Pulmonary artery endothelial cell (primary cell): ENCODE measurements around the gene FCRLA. TPM values are rescaled to one million over a fixed set of nuclear protein-coding genes. Genes with fewer than 3 reads are reported as not detected.
"Not testable (repeated sequence)": the region's sequence is repeated elsewhere in the genome, so short reads cannot be mapped to it uniquely, and the experiment has no call there.

Experiments
- DNase-seq: peaks from one replicate; pipeline ENCODE4 v3.0.0-alpha.2; 2011; ENCODE audit warnings: low read depth, low spot score
- total RNA-seq: library from RNA; depleted of rRNA; stranded (reverse); fragments of >200 nt; gene quantifications from 2 replicates; pipeline ENCODE4 v1.2.3, GENCODE V29; 2014

The FCRLA gene, protein sequence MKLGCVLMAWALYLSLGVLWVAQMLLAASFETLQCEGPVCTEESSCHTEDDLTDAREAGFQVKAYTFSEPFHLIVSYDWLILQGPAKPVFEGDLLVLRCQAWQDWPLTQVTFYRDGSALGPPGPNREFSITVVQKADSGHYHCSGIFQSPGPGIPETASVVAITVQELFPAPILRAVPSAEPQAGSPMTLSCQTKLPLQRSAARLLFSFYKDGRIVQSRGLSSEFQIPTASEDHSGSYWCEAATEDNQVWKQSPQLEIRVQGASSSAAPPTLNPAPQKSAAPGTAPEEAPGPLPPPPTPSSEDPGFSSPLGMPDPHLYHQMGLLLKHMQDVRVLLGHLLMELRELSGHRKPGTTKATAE
- total RNA-seq, result not detected in 2 replicates

DNA sequence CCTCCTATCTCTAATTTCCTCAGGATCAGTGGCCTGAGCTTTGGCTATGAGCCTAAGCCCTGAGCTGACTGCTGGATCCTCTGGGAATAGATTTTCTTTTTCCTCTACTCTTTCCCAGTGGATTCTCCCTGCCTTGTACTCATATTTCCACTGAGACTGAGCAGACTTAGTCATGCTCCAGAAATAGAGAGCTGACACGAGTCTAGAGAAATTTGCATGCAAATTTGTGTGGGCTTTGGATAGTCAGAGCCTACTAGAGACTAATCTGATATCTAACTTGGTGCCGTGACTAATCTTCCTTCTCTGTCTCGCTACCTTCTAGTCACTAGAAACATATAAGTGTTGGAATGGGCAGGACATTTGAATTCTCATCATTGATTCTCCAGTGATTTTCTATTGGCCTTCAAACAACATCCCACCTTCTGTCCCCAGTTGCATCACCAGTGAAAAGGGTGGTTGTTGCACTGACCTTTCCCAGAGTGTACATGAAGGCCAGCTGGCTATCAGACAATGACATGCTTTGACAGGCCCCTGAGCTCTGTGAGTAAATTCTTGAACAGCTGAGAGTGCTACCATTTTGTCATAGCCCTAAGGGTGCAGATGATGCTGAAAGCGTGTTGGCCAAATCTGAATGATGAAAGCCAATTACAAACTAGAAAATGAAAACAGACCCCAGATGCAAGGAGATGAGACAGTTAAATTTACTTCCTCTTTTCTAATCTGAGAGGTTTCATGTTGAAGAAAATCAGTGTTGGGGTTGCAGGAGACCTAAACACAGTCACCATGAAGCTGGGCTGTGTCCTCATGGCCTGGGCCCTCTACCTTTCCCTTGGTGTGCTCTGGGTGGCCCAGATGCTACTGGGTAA, at the start of gene FCRLA:
Gene FCRLA, plus strand, starts transcription at position 748 of the 866 bp plus-strand sequence. Its CDS starts 36 bp downstream, at position 784.
- DNase-seq, result no peak

DNA sequence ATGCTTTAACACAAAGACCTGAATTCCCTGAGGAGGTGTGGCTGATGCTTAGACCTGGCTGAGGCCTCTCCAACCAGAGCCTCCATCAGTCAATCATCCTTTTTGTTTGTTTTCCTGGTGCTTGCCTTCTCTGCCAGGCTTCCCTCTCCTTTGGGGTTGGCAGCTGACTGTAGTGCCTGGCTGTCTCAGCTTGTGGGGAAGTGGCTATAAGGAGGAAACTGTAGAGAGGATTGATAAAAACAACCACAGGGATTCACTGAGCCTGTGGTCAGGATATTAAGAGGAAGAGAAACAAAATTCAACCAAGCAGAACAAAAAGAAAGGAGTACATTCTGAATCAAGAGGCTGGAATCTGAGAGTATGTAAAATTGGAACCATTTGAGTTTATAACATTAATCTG, 48.5 kb upstream of the FCRLA start:
- DNase-seq, result not testable (repeated sequence)

DNA sequence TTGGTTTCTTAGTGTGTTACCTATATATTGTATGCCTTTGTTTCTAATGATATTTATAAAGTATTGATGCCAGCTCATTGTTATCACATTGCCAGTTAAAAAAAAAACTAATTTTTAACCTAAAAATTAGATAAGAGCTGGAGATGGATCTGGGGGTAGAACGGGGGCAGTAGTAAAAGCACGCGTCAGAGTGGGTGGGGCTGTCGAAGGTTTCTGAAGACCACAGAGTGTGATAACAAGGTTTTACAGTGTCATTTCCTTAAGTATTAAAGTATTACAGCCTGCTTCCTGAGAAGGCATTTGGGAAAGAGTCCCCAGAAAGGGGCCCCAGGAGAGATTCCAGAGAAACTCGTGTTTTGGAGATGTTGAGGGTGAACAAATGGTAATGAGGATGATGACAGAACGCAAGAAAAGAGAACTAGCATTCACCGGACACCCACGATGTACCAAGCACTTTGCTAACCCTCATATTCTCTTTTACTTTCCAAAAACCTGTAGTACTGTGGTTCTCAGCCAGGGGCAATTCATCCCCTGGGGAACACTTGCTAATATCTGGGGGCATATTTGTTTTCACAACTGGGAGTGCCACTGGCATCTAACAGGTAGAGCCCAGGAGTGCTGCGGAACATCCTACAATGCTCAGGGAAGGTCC, 45.2 kb upstream of the FCRLA start:
- DNase-seq, result not testable (repeated sequence)

DNA sequence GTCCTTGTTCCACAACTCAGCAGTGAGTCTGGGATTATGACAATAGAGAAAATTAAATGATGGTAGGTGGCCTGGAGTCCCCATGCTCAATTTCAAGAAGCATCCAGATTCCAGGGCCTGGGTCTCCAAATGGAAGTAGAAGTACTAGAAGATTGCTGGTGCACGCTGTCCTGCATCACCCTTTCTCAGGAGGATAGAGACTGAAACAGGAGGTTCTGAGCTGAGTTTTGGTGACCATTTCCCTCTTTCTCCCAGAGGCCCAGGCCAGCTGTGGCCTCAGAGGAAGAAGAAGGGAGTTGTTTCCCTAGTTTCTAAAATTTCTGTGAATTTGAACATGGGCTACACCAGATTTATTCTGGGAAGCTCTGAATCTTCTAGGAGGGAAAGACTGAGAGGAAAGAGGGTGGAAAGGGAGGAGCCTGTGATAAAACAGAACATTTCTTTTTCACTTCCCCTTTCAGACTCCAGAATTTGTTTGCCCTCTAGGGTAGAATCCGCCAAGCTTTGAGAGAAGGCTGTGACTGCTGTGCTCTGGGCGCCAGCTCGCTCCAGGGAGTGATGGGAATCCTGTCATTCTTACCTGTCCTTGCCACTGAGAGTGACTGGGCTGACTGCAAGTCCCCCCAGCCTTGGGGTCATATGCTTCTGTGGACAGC, 44.2 kb upstream of the FCRLA start, which contains the start of gene FCGR2B:
Gene FCGR2B, plus strand, starts transcription at position 460 of the 656 bp plus-strand sequence. Its CDS starts 99 bp downstream, at position 559.
- not testable (repeated sequence) for DNase-seq

DNA sequence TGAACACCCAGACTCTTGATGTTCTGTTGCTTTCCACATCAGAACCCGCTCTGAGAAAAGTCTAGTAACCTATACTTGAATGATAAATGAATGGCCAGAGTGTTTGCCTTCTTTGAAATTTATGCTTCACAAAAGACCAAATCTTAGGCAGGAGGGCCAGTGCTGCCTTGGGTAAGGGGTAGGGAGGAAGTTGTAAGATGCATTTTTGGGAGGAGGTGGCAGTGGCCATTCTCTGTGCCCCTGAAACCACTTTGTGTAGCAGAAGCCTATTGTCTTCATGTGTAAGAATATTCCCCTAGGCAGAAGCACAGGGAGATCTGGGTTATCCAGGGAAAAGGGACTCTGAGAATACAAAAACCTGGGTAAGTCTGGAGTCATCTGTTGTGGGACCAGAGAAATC, 43.5 kb upstream of the FCRLA start:
- DNase-seq, result not testable (repeated sequence)

DNA sequence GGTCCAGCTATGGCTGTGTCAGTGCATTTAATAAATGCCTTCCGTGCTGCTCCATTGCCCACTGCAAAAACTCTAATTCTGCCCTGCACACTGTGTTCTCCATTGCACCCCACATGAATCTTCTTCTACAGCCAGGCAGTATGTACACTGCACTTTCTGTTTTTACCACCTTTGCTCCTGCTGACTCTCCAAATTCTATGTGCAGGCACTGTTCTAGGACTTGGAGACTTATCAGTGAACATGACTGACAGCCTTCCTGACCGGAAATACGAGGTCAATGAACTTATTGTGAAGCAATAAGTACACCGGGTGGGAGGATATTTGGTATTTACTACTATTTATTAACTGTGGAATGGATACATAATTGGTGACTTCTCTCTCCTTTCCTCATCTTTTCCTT, 42.3 kb upstream of the FCRLA start:
- DNase-seq, result not testable (repeated sequence)

DNA sequence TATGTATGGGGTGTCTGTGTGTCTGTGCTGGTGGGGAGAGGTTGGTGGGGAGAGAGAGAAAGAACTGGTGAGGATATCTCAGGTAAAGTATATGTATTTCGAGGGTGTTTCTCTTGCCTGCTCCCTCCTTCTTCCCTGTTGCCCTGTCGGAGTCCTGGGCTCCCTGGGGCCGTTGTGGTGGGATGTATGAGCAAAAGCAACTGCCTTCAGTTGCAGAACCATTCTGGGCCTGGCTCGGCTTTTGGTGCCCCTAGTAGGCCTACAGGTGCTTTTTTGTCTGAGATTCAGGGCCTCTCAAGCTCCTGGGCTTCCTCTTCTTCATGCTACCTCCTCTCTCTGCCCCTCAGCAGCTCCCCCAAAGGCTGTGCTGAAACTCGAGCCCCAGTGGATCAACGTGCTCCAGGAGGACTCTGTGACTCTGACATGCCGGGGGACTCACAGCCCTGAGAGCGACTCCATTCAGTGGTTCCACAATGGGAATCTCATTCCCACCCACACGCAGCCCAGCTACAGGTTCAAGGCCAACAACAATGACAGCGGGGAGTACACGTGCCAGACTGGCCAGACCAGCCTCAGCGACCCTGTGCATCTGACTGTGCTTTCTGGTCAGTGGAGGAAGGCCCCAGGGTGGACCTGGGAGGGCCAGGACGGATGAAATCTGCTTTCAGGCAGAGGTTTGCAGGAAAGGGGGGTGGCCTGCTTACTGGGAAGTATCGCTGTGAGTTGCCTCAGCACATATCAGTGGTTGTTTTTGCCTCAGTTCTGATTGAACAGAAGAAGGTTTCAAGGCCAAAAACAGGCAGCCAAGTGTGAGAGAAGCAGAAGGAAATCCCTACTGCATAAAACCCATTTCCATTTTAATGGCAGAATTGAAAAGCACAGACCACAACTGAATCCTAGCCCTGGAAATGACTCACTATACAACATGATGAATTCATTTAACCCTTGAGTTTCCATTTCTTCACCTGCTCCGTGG, 35.7 kb upstream of the FCRLA start:
- not testable (repeated sequence) for DNase-seq

DNA sequence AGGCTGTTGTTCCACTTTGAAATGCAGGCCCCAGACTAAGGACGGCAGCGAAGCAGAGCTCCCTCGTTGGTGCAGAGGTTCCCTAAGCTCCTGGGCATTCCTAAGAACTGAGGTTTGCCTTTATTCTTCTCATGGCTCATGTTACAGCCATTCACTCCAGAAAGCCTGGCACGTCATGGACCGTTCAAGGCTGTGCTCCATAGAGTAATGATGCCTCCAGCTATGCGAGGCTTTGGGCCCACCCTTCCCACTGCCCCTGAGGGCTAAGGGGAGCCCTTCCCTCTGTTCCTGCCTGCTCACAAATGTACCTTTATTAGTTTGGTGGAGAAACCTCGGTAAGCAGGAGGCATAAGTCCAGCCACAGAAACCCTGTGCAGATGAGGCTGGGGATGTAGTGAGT, 33.6 kb upstream of the FCRLA start:
- DNase-seq, result not testable (repeated sequence)

DNA sequence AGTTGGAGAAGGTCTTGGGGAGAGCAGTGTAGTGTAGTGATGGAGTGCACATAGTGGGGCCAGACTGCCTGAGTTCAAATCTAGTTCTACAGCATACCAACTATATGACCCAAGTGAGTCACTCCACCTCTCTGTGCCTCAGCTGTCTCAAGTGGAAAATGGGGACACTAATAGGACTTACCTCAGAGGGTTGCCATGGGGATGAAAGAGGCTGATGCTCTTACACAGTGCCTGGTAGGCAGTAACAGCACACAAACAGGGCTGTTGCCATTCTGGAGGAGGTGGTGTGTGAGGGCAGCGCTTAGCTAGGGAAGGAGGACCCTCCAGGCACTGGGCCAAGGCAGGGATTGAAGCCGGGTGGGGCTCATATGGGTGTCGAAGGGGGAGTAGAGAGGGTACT, 32.6 kb upstream of the FCRLA start:
- not testable (repeated sequence) for DNase-seq

DNA sequence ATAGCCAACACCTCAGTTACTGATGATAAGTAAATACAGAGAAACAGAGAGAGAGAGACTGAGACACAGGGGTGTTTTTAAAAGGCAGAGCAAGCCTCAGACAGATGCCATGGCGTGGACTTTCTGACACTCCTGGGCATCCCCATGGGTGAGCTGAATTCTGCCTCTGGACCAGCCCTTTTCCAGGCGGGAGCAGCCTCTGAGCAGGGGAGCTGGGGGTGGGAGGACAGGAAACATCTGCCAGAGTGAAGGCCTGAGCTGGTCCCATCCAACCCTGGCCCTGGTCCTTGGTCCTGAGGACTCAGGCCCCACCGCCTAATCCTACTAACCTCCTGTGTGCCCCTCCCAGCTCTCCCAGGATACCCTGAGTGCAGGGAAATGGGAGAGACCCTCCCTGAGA, 32.1 kb upstream of the FCRLA start:
- DNase-seq, result not testable (repeated sequence)

DNA sequence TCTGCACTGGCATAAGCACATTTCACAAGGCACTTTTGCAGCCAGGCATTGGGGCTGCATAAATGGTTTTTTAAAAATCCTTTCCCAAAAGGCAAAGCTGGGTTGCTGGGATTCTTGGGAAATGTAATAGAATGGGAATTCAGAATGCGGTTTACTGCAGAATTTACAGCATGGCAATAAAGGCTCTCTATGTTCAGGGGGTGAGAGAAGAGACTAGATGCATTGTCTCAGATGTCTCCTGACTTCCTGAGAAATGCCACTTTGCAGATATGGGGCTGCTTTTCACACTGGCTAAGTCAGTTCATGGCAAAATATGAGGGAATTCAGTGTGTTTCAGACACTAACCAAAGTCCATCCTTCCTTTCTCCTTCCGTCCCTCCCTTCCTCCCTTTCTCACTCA, 30.6 kb upstream of the FCRLA start:
- no peak for DNase-seq

DNA sequence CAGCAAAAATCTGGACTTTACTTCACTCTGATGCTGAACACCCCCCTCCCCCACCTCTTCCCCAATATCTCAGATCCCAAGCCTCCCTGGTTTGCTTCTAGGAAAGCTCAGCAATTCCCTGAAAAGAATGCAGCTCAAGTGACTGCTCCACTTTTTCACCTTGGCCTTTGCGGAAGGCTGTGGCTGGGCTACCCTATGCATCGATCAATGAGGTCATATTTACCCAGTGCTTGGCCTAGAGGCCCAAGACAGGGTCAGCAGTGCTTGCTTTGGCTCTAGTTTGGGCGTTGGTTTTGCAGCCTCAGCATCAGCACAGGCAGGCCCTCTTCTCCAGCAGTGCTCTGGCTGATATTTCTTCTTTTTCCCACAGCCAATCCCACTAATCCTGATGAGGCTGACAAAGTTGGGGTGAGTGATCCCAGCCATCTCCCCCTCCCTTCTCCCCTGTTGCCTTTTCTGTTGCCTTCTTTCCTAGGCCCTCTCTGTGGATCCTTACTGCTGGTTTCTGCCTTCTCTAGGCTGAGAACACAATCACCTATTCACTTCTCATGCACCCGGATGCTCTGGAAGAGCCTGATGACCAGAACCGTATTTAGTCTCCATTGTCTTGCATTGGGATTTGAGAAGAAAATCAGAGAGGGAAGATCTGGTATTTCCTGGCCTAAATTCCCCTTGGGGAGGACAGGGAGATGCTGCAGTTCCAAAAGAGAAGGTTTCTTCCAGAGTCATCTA, 29.9 kb upstream of the FCRLA start:
- no peak for DNase-seq

DNA sequence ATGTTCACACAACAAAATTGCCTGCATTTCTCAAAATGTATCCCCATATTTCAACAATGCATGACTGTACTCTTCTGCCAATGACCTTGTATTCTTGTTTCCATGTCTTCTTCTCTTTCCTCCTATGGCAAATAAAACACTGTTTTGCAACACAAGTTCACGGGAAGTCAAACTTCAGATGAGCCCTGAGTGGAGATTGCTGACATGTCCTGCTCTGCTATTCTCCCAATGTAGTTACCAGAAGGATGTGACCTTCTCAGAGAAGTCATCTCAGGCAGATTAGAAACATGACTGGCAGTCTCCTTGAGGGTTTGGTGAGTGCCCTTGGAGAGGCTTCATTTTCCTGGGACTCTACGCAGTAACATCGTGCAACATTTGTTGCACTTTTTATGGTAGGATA, 28.5 kb upstream of the FCRLA start:
- no peak for DNase-seq

DNA sequence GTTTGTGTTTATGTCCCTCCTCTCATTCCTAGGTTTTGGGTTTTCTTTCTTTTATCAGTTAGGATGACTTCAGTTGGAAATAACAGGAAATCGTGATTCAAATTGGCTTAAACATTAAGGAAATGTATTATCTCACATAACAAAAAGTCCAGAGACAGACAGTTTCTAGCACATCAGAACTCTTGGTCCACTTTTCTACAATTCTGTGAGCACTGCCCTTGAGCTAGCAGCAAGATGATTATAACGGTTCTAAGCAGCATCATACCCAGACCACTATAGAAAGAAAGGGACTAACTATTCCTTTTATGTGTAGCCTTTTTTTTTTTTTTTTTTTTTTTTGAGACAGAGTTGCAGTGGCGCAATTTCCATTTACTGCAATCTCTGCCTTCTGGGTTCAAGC, 25.1 kb upstream of the FCRLA start:
- no peak for DNase-seq

DNA sequence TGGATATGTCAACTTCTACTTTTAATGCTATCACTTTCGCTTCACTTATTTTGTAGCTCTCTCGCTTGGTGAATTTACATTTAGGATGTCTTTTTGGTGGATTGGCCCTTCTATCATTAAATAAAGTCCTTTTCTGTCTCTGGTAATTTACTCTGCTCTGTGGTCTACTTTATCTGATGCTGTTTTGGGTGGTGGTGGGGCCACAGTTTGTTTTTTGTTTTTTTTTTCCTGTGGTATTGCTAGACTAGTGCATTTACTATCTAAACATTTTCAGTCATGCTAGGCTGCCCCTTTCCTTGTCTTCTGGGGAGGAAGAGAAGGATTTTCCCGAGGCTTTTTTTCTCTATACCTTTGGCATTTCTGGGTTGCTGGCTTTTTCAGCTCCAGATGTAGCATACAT, 18.1 kb upstream of the FCRLA start:
- no peak for DNase-seq

DNA sequence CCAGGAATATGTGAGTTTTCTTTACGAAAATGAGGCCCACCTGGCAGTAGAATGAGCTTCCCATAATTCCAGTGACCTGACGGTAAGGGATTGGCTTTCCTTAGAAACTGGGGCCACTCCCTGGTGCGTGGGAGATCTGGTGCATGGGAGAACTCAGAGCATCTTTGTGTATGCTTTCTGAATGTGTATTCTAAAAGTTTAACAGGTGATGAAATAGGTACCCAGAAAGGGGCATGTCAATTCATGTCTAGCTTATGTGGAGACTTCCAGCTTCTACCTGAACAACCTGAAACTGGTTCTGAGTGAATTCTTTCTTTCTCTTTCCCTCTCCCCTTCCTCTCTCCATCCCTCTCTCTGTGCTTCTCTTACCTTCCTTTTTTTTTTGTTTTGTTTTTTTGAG, 15.2 kb upstream of the FCRLA start:
- no peak for DNase-seq

DNA sequence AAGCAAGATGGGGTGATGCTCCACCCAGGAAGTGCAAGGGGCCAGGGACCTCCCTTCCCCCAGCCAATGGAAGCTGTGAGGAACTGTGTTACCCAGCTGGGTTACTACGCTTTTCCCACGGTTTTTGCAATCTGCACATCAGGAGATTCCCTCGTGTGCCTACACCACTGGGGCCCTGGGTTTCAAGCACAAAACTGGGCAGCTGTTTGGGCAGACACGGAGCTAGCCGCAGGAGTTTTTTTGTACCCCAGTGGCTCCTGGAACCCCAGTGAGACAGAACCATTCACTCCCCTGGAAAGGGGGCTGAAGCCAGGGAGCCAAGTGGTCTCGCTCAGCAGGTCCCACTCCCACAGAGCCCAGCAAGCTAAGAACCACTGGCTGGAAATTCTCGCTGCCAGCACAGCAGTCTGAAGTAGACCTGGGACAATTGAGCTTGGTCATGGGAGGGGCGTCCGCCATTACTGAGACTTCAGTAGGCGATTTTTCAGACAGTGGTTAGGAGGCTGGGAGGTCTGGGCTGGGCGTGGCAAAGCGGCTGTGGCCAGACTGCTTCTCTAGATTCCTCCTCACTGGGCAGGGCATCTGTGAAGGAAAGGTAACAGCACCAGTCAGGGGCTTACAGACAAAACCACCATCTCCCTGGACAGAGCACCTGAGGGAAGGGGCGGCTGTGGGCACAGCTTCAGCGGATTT, 13.9 kb upstream of the FCRLA start:
- DNase-seq, result not testable (repeated sequence)

DNA sequence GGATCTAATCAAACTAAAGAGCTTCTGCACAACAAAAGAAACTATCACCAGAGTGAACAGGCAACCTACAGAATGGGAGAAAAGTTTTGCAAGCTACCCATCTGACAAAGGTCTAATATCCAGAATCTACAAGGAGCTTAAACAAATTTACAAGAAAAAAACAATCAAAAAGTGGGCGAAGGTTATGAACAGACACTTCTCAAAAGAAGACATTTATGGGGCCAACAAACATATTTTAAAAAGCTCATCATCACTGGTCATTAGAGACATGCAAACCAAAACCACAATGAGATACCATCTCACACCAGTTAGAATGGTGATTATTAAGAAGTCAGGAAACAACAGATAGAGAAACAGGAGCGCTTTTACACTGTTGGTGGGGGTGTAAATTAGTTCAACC, 8.7 kb upstream of the FCRLA start:
- not testable (repeated sequence) for DNase-seq

DNA sequence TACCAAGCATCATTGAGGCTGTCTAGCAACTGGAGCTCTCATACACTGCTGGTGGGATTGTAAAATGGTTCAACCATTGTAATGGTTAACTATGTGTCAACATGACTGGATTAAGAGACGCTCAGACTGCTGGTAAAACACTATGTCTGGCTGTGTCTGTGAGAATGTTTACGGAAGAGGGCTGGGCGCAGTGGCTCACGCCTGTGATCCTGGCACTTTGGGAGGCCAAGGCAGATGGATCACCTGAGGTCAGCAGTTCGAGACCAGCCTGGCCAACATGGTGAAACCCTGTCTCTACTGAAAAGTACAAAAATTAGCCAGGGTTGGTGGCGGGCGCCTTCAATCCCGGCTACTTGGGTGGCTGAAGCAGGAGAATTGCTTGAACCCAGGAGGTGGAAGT, 4.8 kb upstream of the FCRLA start:
- DNase-seq, result no peak
